Activated naive CD8-positive, alpha-beta T cell (primary cell): ENCODE results near the gene WWTR1.

Source experiments
- H3K27ac Mint-ChIP-seq: one replicate; pipeline ENCODE4 v1.8.0; 2021; ENCODE audit warnings: mixed read lengths
- H3K27me3 Mint-ChIP-seq: one replicate; pipeline ENCODE4 v1.8.0; 2021; ENCODE audit warnings: mixed read lengths
- H3K36me3 Mint-ChIP-seq: one replicate; pipeline ENCODE4 v1.8.0; 2021; ENCODE audit warnings: mixed read lengths
- H3K4me1 Mint-ChIP-seq: one replicate; pipeline ENCODE4 v1.8.0; 2021; ENCODE audit warnings: low read depth, mixed read lengths
- H3K4me3 Mint-ChIP-seq: one replicate; pipeline ENCODE4 v1.8.0; 2021; ENCODE audit warnings: mild to moderate bottlenecking, mixed read lengths
- H3K9me3 Mint-ChIP-seq: one replicate; pipeline ENCODE4 v1.8.0; 2021; ENCODE audit warnings: low read depth, mixed read lengths

Gene WWTR1

GRCh38 chr3:149506965-149507364 lies 150.9 kb downstream of the WWTR1 start:
- Mint-ChIP-seq H3K4me3 (no peak overlapping the region), H3K9me3 (no peaks in the 10 kb centered on the region), H3K27ac (no peak overlapping the region), H3K4me1 (peaks cover 3% of the 10 kb centered on the region), H3K27me3 (peaks cover 9% of the 10 kb centered on the region), H3K36me3 (no peaks in the 10 kb centered on the region)

GRCh38 chr3:149506540-149506939 lies 151.3 kb downstream of the WWTR1 start:
- Mint-ChIP-seq H3K27me3 (peaks cover 9% of the 10 kb centered on the region), H3K4me1 (peaks cover 3% of the 10 kb centered on the region), H3K27ac (no peak overlapping the region), H3K36me3 (no peaks in the 10 kb centered on the region), H3K4me3 (no peak overlapping the region), H3K9me3 (no peaks in the 10 kb centered on the region)

- H3K27me3 Mint-ChIP-seq = peaks cover 6% of the 10 kb centered on the region
- H3K27ac Mint-ChIP-seq = no peak overlapping the region
- H3K36me3 Mint-ChIP-seq = no peaks in the 10 kb centered on the region
- H3K9me3 Mint-ChIP-seq = no peaks in the 10 kb centered on the region
- no peaks in the 10 kb centered on the region for H3K4me1 Mint-ChIP-seq
- H3K4me3 Mint-ChIP-seq = no peak overlapping the region
Observed at GRCh38 chr3:149502438-149502837, 155.4 kb downstream of the WWTR1 start.

GRCh38 chr3:149501524-149501923 lies 156.3 kb downstream of the WWTR1 start:
- no peaks in the 10 kb centered on the region for H3K9me3 Mint-ChIP-seq
- peaks cover 6% of the 10 kb centered on the region for H3K27me3 Mint-ChIP-seq
- no peak overlapping the region for H3K4me3 Mint-ChIP-seq
- H3K36me3 Mint-ChIP-seq = no peaks in the 10 kb centered on the region
- H3K27ac Mint-ChIP-seq = no peak overlapping the region
- no peaks in the 10 kb centered on the region for H3K4me1 Mint-ChIP-seq

GRCh38 chr3:149497966-149498670 lies 159.7 kb downstream of the WWTR1 start:
- no peak overlapping the region for H3K4me3 Mint-ChIP-seq
- H3K27me3 Mint-ChIP-seq = peaks cover 8% of the 10 kb centered on the region
- no peaks in the 10 kb centered on the region for H3K9me3 Mint-ChIP-seq
- no peaks in the 10 kb centered on the region for H3K36me3 Mint-ChIP-seq
- no peaks in the 10 kb centered on the region for H3K4me1 Mint-ChIP-seq
- H3K27ac Mint-ChIP-seq = no peak overlapping the region

- peaks cover 9% of the 10 kb centered on the region for H3K27me3 Mint-ChIP-seq
- H3K36me3 Mint-ChIP-seq = no peaks in the 10 kb centered on the region
- no peaks in the 10 kb centered on the region for H3K9me3 Mint-ChIP-seq
- no peak overlapping the region for H3K4me3 Mint-ChIP-seq
- H3K4me1 Mint-ChIP-seq = no peaks in the 10 kb centered on the region
- no peak overlapping the region for H3K27ac Mint-ChIP-seq
Observed at GRCh38 chr3:149496891-149497290, 160.9 kb downstream of the WWTR1 start.

- Mint-ChIP-seq H3K4me1 (no peaks in the 10 kb centered on the region), H3K36me3 (no peaks in the 10 kb centered on the region), H3K4me3 (no peak overlapping the region), H3K27ac (no peak overlapping the region), H3K27me3 (peaks cover 9% of the 10 kb centered on the region), H3K9me3 (no peaks in the 10 kb centered on the region)
Observed at GRCh38 chr3:149495581-149496125, 162.2 kb downstream of the WWTR1 start.

- peaks cover 12% of the 10 kb centered on the region for H3K27me3 Mint-ChIP-seq
- no peaks in the 10 kb centered on the region for H3K36me3 Mint-ChIP-seq
- H3K4me1 Mint-ChIP-seq = no peaks in the 10 kb centered on the region
- H3K27ac Mint-ChIP-seq = no peak overlapping the region
- no peak overlapping the region for H3K4me3 Mint-ChIP-seq
- no peaks in the 10 kb centered on the region for H3K9me3 Mint-ChIP-seq
Observed at GRCh38 chr3:149494759-149495580, 162.9 kb downstream of the WWTR1 start.

GRCh38 chr3:149494022-149494758 lies 163.6 kb downstream of the WWTR1 start:
- H3K27ac Mint-ChIP-seq = no peak overlapping the region
- peaks cover 12% of the 10 kb centered on the region for H3K27me3 Mint-ChIP-seq
- no peaks in the 10 kb centered on the region for H3K36me3 Mint-ChIP-seq
- no peaks in the 10 kb centered on the region for H3K4me1 Mint-ChIP-seq
- no peaks in the 10 kb centered on the region for H3K9me3 Mint-ChIP-seq
- no peak overlapping the region for H3K4me3 Mint-ChIP-seq

GRCh38 chr3:149493315-149494021 lies 164.4 kb downstream of the WWTR1 start:
- no peak overlapping the region for H3K4me3 Mint-ChIP-seq
- H3K4me1 Mint-ChIP-seq = no peaks in the 10 kb centered on the region
- peaks cover 12% of the 10 kb centered on the region for H3K27me3 Mint-ChIP-seq
- H3K36me3 Mint-ChIP-seq = no peaks in the 10 kb centered on the region
- H3K9me3 Mint-ChIP-seq = no peaks in the 10 kb centered on the region
- no peak overlapping the region for H3K27ac Mint-ChIP-seq

- H3K4me1 Mint-ChIP-seq = no peaks in the 10 kb centered on the region
- H3K27ac Mint-ChIP-seq = no peak overlapping the region
- H3K4me3 Mint-ChIP-seq = no peak overlapping the region
- no peaks in the 10 kb centered on the region for H3K36me3 Mint-ChIP-seq
- peaks cover 12% of the 10 kb centered on the region for H3K27me3 Mint-ChIP-seq
- no peaks in the 10 kb centered on the region for H3K9me3 Mint-ChIP-seq
Observed at GRCh38 chr3:149490260-149490971, 167.4 kb downstream of the WWTR1 start.

GRCh38 chr3:149489060-149489690 lies 168.7 kb downstream of the WWTR1 start:
- Mint-ChIP-seq H3K4me3 (no peak overlapping the region), H3K36me3 (no peaks in the 10 kb centered on the region), H3K9me3 (no peaks in the 10 kb centered on the region), H3K27ac (no peak overlapping the region), H3K27me3 (peaks cover 12% of the 10 kb centered on the region), H3K4me1 (no peaks in the 10 kb centered on the region)

- Mint-ChIP-seq H3K36me3 (no peaks in the 10 kb centered on the region), H3K4me3 (no peak overlapping the region), H3K27ac (no peak overlapping the region), H3K27me3 (peaks cover 9% of the 10 kb centered on the region), H3K9me3 (no peaks in the 10 kb centered on the region), H3K4me1 (no peaks in the 10 kb centered on the region)
Observed at GRCh38 chr3:149487598-149488197, 170.1 kb downstream of the WWTR1 start.
